GM12872 (cell line): ENCODE results near the gene CACNA1I.

Source experiments
- CTCF ChIP-seq: IDR thresholded peaks from 3 replicates; pipeline ENCODE4 v1.5.1; 2011; ENCODE audit warnings: low read depth, mild to moderate bottlenecking, low read length, moderate library complexity; ENCODE audit not compliant: insufficient read depth

Gene CACNA1I

GRCh38 chr22:39665661-39666431, 95.3 kb downstream of the CACNA1I start:
- TF ChIP-seq CTCF, result no peak

GRCh38 chr22:39666495-39666894, 95.9 kb downstream of the CACNA1I start:
- TF ChIP-seq CTCF, result no peak

- TF ChIP-seq CTCF, result no peak
Measured at GRCh38 chr22:39666926-39667325, 96.4 kb downstream of the CACNA1I start.

GRCh38 chr22:39669432-39669831, 98.9 kb downstream of the CACNA1I start:
- TF ChIP-seq CTCF, result no peak

- TF ChIP-seq CTCF, result no peak
Measured at GRCh38 chr22:39671936-39672335, 101.4 kb downstream of the CACNA1I start.

- no peak for TF ChIP-seq CTCF
Measured at GRCh38 chr22:39674536-39674935, 104.0 kb downstream of the CACNA1I start.

- TF ChIP-seq CTCF, result no peak
Measured at GRCh38 chr22:39675947-39676346, 105.4 kb downstream of the CACNA1I start.
